NCI-H345 (cell line): ENCODE data around the gene BDKRB1.

Experiments used
- DNase-seq: peaks from one replicate; lab custom pipeline; 2025; lab: John Stamatoyannopoulos, UW

BDKRB1 gene

GRCh38 chr14:96255501-96256366, at the start of gene BDKRB1:
Gene BDKRB1, plus strand, starts transcription at chr14:96256210. Its CDS starts 7,473 bp downstream, at chr14:96263683.
- no peak for DNase-seq

GRCh38 chr14:96206461-96206860, 49.5 kb upstream of the BDKRB1 start:
- no peak for DNase-seq

DNA sequence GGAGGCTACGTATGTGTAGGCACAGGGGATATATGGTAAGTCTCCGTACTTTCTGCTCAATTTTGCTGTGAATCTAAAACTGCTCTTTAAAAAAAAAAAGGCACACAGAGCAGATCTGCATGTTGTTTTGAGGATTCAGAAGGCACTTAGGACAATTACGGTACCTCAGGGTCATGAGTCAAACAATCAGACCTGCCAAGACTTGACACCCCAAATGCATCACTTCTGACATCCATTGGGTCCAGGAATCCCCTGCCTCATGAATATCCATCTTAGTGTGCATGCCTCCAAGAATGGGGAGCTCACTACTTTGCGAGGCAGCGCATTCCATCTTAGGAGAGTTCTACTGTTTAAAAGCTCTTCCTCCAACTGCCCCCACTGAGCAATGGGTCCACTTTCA, 48.3 kb upstream of the BDKRB1 start:
- no peak for DNase-seq

GRCh38 chr14:96208739-96209138, 47.3 kb upstream of the BDKRB1 start:
- no peak for DNase-seq

- DNase-seq: no peak
These were observed 43.9 kb upstream of the BDKRB1 start for GRCh38 chr14:96212140-96212539.

DNA sequence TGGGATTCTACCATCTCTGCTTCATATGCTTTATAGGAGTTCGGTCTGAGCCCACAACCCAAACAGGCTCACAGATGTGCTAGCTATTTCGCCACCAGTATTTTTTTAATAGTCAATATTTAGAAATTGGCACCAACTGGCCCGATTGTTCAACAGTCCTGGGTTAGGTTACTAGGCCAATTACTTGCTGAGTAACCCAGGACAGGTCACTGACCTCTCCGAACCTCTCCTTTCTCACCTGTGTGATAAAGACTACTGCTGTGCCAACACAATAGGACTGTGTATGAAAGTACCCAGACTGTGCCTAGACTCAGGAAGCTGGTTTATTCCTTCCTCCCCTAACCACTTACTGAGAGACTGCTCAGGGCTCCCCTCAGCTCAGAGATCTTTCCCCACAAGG, 43.1 kb upstream of the BDKRB1 start:
- no peak for DNase-seq

GRCh38 chr14:96213871-96214465, 42.0 kb upstream of the BDKRB1 start:
- no peak for DNase-seq

DNA sequence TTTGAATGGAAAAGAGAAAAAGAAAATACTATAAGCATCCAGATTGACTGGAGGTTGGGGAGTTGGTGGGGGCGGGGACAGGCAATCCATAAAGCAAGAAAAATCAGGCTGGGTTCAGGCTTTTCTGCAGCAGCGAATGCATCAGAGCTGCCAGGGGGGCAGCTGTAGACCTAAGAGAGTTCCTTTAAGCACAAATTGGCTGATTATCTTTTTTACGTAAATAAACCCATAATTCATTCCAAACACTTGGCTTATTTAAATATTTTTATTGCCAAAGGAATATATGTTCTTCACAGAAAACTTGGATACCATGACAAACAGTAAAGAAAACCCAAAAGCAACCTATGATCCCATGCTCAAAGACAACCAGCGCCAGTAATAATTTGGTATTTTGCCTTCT, 41.2 kb upstream of the BDKRB1 start:
- no peak for DNase-seq

- no peak for DNase-seq
These were observed 40.4 kb upstream of the BDKRB1 start for GRCh38 chr14:96215452-96216244.

- no peak for DNase-seq
These were observed 39.4 kb upstream of the BDKRB1 start for GRCh38 chr14:96216627-96217026.

DNA sequence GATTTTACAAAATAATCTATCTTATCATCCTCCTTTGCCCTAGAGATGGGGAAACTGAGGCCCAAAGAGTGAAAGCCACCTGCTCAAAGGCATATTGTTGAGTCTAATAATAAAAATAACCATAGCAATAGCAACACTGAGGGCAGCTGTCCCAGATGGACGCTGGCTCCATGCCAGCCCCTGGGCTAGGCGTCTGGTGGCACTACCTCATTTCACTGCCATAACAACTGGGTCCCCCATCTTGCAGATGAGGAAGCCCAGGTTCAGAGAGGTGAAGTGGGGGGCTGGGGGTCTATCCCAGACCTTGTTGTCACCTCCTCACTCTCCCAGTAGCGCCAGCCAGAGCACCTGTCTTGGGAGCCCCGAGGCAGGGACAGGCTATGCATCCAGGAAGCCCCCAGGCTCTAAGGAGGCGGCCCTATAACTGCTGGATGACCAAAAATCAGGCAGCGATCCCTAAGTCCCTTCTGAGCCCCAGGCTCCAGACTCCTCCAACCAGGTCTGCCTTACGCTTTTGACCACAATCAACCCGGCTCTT, 38.6 kb upstream of the BDKRB1 start:
- peak; percentile 54 for DNase-seq

- no peak for DNase-seq
These were observed 34.8 kb upstream of the BDKRB1 start for GRCh38 chr14:96221109-96221650.

- no peak for DNase-seq
These were observed 34.2 kb upstream of the BDKRB1 start for GRCh38 chr14:96221841-96222240.

- DNase-seq: no peak
These were observed 31.4 kb upstream of the BDKRB1 start for GRCh38 chr14:96224480-96225096.

GRCh38 chr14:96225213-96225612, 30.8 kb upstream of the BDKRB1 start:
- no peak for DNase-seq

DNA sequence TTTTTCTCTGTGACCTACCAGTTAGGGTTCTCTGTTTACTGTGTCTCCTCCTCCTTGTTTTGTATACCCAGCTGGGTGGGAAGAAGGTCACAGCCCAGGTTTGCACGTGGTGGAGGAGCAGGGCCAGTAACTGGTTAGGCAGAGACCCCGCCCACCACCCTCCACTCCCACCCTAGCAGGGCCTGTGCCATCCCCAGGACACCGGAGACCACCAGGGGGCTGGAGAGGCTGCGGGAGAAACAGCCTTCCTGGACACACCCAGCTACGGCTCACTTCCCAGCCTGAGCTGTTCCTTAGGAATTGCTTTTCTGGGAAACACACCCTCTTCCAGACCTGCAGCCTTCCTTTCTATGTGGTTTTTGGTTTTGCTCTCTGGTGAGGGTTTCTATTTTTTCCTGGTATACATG, 30.3 kb upstream of the BDKRB1 start:
- DNase-seq: no peak

- no peak for DNase-seq
These were observed 28.6 kb upstream of the BDKRB1 start for GRCh38 chr14:96227428-96227827.

- DNase-seq: no peak
These were observed 26.7 kb upstream of the BDKRB1 start for GRCh38 chr14:96229315-96229714.

DNA sequence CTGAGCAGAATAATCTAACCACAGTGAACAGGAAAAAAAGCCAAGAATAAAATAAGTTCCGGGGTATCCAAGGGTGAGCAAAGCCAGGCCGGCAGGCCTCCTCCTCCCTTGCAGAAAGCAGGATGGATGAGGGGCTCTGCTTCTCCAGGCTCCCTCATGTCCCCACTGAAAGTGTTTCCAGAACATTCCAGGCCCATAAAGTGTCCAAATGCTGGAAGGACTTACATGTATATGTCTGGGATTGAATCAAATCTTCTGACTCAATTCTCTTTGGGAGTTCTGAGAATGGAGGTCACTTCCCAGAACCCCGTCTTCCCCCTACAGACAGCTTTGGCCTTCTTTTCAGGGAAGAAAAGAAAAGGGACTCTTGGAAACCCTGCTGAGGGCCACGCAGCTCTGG, 25.0 kb upstream of the BDKRB1 start:
- no peak for DNase-seq

DNA sequence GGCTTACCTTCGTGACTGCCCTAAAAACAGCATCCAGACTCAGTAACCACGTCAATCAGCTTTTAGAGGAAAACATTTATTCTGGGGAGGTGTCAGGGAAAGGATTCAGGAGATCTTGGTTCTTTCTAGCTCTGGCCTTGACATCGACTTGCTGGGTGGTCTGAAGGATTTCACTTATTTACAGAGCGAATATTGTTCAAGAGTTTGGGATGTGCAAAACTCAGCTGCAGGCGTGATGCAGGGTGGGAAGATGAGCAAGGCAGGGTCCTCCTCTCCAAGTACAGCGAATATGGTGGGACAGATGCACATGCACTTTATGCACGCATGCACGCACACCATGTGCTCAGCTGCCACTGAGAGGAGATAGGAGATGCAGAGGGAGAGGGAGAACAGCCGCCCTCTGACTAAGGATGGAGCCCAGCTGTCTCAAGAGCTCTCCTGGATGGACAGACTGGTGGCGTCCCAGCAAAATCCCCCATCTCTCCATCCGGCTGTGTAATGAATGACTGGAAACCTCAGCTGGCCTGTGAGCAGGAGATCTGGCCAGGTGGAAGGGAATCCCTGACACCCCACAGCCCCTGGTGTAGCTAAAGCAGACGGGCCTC, 24.4 kb upstream of the BDKRB1 start:
- DNase-seq: no peak

DNA sequence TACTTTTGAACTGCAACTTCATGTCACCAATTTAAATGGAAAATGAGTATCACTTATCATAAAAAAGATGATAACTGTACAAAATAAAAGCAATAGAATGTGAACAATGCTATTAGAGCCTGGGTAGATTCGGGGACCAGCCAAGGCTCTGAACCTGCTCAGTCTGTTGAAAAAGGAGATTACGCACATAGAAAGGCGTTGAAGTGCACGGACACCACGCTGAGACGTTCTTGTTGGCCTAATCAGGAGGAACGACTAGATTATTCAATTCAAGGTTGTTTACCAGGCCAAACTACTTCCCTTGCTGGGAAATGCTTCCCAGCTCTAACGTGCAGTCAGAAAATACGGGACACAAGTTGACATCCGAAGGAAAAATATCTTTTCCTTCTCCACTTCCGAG, 23.5 kb upstream of the BDKRB1 start:
- DNase-seq: no peak
